OCI-LY3 (cell line): ENCODE data around the gene ARID3C.

Experiments used
- H2AFZ ChIP-seq: fragments of 200-600, 300-600 bp; shearing (Covaris generic); 2 replicates; pipeline ENCODE4 v1.6.0; 2014; ENCODE audit warnings: antibody characterized with exemption, low read depth, low read length
- H3K27ac ChIP-seq: fragments of 200-600, 300-600 bp; sonication (generic); 2 replicates; pipeline ENCODE4 v1.5.1; 2014; ENCODE audit warnings: mild to moderate bottlenecking, low read length, moderate library complexity, mixed read lengths
- H3K27me3 ChIP-seq: fragments of 200-600, 300-600 bp; sonication (generic); 2 replicates; pipeline ENCODE4 v1.6.1; 2014; ENCODE audit warnings: low read depth, low read length, mixed read lengths
- H3K36me3 ChIP-seq: fragments of 200-600, 300-600 bp; sonication (generic); replicated peaks from 2 replicates; pipeline ENCODE3; 2014; ENCODE audit warnings: low read depth, low read length, mixed read lengths
- H3K4me1 ChIP-seq: fragments of 300-600, 200-600 bp; sonication (generic); 2 replicates; pipeline ENCODE4 v1.6.1; 2014; ENCODE audit warnings: low read length, mixed read lengths
- H3K4me2 ChIP-seq: fragments of 200-600, 300-600 bp; sonication (generic); 2 replicates; pipeline ENCODE4 v1.6.1; 2014; ENCODE audit warnings: low read length, mixed read lengths
- H3K4me3 ChIP-seq: fragments of 300-600, 200-600 bp; sonication (generic); 2 replicates; pipeline ENCODE4 v1.5.1; 2014; ENCODE audit warnings: antibody characterized with exemption, mild to moderate bottlenecking, low read length, moderate library complexity
- H3K79me2 ChIP-seq: fragments of 300-600, 200-600 bp; shearing (Covaris generic); 2 replicates; pipeline ENCODE4 v1.6.1; 2014; ENCODE audit warnings: mild to moderate bottlenecking, low read length, mixed read lengths
- H3K9ac ChIP-seq: fragments of 300-600, 200-600 bp; shearing (Covaris generic); 2 replicates; pipeline ENCODE4 v1.6.0; 2014; ENCODE audit warnings: mild to moderate bottlenecking, low read length, moderate library complexity
- H3K9me3 ChIP-seq: fragments of 200-600, 300-600 bp; shearing (Covaris generic); 2 replicates; pipeline ENCODE4 v1.6.1; 2014; ENCODE audit warnings: low read length, mixed read lengths; ENCODE audit not compliant: insufficient read depth
- H4K20me1 ChIP-seq: fragments of 200-600, 300-600 bp; sonication (generic); 2 replicates; pipeline ENCODE4 v1.6.1; 2016; ENCODE audit warnings: low read length, mixed read lengths; ENCODE audit not compliant: insufficient read depth
- CTCF ChIP-seq: fragments of 200-600, 300-600 bp; sonication (generic); IDR thresholded peaks from 2 replicates; pipeline ENCODE4 v1.5.1; 2014; ENCODE audit warnings: antibody characterized with exemption, low read length, low read depth
- EZH2phosphoT487 ChIP-seq: fragments of 200-600 bp; shearing (Covaris generic); IDR thresholded peaks from 2 replicates; pipeline ENCODE4 v1.6.1; 2018; ENCODE audit warnings: antibody characterized with exemption, mixed run types, low read depth

The ARID3C gene

GRCh38 chr9:34601937-34602573 lies 26.8 kb downstream of the ARID3C start:
- no peak for TF ChIP-seq CTCF
- no peak for TF ChIP-seq EZH2phosphoT487
- no peak overlapping the region for H3K9ac ChIP-seq
- no peaks in the 10 kb centered on the region for H4K20me1 ChIP-seq
- H3K9me3 ChIP-seq, result no peaks in the 10 kb centered on the region
- H3K4me3 ChIP-seq, result no peak overlapping the region
- no peak overlapping the region for H2AFZ ChIP-seq
- H3K79me2 ChIP-seq, result no peaks in the 10 kb centered on the region
- no peak overlapping the region for H3K27ac ChIP-seq
- no peak overlapping the region for H3K4me2 ChIP-seq
- H3K36me3 ChIP-seq, result no peaks in the 10 kb centered on the region
- peaks cover 8% of the 10 kb centered on the region for H3K27me3 ChIP-seq
- H3K4me1 ChIP-seq, result no peaks in the 10 kb centered on the region

GRCh38 chr9:34600908-34601307 lies 28.0 kb downstream of the ARID3C start:
- no peaks in the 10 kb centered on the region for H4K20me1 ChIP-seq
- H3K4me1 ChIP-seq, result no peaks in the 10 kb centered on the region
- H3K4me2 ChIP-seq, result no peak overlapping the region
- TF ChIP-seq EZH2phosphoT487 (no peak), CTCF (no peak)
- no peak overlapping the region for H3K9ac ChIP-seq
- H3K9me3 ChIP-seq, result no peaks in the 10 kb centered on the region
- no peak overlapping the region for H3K27ac ChIP-seq
- H3K4me3 ChIP-seq, result no peak overlapping the region
- no peaks in the 10 kb centered on the region for H3K79me2 ChIP-seq
- no peak overlapping the region for H2AFZ ChIP-seq
- peaks cover 8% of the 10 kb centered on the region for H3K27me3 ChIP-seq
- no peaks in the 10 kb centered on the region for H3K36me3 ChIP-seq

GRCh38 chr9:34599546-34599945 lies 29.3 kb downstream of the ARID3C start:
- H3K27ac ChIP-seq, result no peak overlapping the region

GRCh38 chr9:34594177-34594576 lies 34.7 kb downstream of the ARID3C start:
- H3K27me3 ChIP-seq, result no peaks in the 10 kb centered on the region; the same call in 1 of the 2 replicates
- H4K20me1 ChIP-seq, result no peaks in the 10 kb centered on the region
- no peak for TF ChIP-seq CTCF
- TF ChIP-seq EZH2phosphoT487, result no peak
- H3K27ac ChIP-seq, result no peak overlapping the region
- peaks cover 28% of the 10 kb centered on the region for H3K4me1 ChIP-seq
- no peak overlapping the region for H3K9ac ChIP-seq
- H3K4me2 ChIP-seq, result no peak overlapping the region
- H3K36me3 ChIP-seq, result no peaks in the 10 kb centered on the region
- H3K9me3 ChIP-seq, result no peaks in the 10 kb centered on the region
- H3K4me3 ChIP-seq, result no peak overlapping the region
- H3K79me2 ChIP-seq, result no peaks in the 10 kb centered on the region
- H2AFZ ChIP-seq, result no peak overlapping the region

More at GRCh38 chr9:34599546-34599945, 29.3 kb downstream of the ARID3C start:
- Histone ChIP-seq H3K36me3 (no peaks in the 10 kb centered on the region), H3K4me2 (no peak overlapping the region), H2AFZ (no peak overlapping the region), H3K4me3 (no peak overlapping the region), H3K9ac (no peak overlapping the region), H3K79me2 (no peaks in the 10 kb centered on the region), H4K20me1 (no peaks in the 10 kb centered on the region), H3K9me3 (no peaks in the 10 kb centered on the region), H3K4me1 (no peaks in the 10 kb centered on the region), H3K27me3 (no peaks in the 10 kb centered on the region; the same call in 1 of the 2 replicates)
- TF ChIP-seq CTCF (no peak), EZH2phosphoT487 (no peak)
